ENCODE measurements around the gene CCDC107.

Gene CCDC107

GRCh38 chr9:35660966-35661415, 2.9 kb downstream of the CCDC107 start:
- no peak for DNase-seq (ENCODE audit: low read depth)

DNA sequence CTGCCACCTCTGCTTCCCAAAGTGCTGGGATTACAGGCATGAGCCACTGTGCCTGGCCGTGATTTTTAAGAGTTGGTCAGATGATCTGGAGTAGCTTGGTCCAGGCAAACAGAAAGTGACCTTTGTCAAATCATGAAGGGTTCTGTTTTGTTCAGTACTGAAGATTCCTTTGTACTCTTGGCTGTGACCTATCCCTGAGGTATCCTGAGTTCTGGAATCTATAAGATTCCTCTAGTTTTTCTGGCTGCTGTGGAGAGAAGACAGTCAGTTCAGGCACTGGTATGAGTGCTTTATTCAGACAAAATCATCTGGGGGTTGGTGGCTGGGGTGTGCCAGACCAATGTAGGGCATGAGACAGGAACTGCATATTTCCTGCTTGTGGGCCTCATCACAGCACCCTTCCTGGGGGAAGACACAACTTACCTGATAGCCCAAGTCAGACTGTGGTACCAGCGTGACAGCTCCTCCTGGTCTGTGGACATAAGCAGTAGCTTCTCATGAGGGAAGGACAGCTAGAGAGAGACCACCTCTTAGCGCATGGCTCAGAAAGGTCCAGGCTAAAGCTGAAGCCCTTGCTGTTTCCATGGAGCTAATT, 3.8 kb downstream of the CCDC107 start:
- DNase-seq (ENCODE audit: low read depth) = no peak

DNA sequence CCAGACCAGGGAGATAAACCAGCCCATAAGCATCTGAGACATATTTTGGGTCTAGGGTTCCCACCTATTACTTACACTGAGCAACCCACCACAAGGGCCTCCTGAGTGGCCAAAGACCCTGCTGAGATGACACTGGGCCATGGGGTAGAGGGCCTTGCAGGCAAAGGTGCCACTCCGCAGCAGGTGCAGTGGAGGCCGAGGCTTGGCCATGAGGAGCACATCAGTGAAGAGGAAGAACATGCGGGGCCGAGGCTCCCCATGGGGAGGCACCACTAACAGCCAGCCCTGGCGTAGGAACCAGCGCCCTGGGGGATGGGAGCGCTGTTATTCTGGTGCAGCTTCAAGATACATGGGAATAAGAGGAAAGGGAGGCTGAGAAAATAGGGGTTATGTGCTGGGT, 4.3 kb downstream of the CCDC107 start:
- no peak for DNase-seq (ENCODE audit: low read depth)

- no peak for DNase-seq (ENCODE audit: low read depth)
Observed at GRCh38 chr9:35664531-35665470, 6.7 kb downstream of the CCDC107 start, which contains the start of gene ARHGEF39. Gene ARHGEF39 (minus strand): TSS chr9:35665195. CDS start chr9:35665169, 26 bp downstream.

- DNase-seq (ENCODE audit: low read depth) = no peak
Observed at GRCh38 chr9:35665471-35665818, 7.4 kb downstream of the CCDC107 start.

DNA sequence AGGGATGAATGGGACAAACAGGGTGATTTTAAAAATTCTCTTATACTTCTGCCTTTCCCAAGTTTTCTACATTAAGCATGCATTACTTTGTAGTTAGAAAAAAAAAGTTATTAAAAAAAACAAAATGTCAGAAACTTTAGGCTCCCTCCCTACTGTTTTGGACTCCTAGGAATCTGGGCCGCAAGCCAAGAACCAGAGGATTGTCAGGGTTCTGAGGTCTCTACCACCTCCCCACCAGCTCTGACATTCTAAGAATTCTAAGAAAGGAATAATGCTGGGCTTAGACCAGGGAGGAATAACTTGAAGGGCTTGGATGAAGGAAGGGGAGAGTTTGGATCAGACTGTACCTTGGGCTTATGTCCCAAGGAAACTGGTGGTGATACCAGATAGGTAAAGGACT, 8.0 kb downstream of the CCDC107 start:
- no peak for DNase-seq (ENCODE audit: low read depth)

DNA sequence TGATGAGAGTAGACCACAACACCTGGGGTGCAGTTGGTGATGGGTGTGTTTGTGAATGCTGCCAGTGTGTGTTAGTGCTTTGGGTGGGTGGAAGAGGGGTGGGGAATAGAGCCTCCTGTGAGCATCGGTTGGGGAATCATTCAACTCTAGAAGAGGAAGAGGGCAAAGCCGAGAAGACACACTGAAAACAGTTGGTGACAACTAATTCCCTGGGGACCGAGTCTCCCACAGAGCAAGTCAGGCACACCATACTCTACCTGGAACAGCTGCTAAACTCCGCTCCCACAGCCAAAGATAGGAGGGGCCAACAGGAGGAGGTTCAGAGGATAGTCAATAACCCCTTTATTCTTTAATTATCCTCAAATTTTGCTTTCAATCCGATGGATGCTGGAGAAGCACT, 8.5 kb downstream of the CCDC107 start:
- DNase-seq (ENCODE audit: low read depth) = no peak

DNA sequence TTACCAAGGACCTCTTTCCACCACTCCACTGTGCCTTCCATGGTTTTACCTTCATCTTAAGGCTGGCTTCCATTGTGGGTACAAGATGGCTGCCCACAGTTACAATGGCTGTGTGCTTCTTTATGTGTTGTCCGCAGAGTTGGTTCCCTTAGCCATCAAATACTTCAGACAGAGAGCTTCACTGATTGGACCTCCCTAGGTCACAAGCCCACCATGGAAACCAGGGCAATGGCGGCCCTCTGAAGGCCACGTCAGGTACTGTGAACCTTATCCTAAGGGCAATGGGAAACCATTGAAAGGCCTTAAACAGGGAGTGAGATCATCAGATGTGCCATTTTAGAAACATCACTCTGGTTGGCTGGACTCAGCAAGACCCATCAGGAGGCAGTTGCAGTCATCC, 9.8 kb downstream of the CCDC107 start:
- DNase-seq (ENCODE audit: low read depth) = no peak

DNA sequence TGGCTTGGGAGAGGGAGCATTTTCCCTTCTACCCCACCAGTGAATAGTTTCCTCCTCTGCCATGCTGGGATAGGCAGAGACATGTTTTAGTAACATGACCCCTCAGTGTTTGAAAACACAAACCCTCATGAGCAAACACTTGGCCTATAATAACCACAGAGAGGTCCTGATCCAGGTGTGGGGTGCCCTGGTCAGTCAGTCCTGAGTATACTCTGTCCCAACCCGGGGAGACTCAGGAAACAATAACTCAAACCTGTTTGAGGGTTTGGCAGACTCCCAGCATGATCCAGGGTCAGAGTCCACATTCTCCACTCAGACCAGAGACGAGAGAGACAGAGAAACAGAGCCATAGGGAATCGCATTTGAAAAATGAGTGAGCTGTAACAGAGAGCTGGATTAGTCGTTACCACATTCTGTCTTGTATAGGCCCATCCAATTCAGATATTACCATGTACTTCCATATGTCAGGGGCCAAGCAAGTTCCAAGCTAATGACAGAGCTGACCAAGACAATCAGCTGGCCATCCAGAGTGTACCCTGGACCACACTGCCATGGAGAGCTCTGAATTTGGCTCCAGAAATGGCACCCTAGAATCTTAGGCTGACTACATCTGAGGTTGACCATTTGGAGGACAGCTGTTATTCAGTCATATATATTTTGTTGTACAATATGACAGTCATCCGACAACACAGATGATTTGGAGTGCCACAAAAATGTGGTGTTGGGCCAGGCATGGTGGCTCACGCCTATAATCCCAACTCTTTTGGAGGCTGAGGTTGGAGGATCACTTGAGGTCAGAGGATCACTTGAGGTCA, 11.4 kb downstream of the CCDC107 start:
- no peak for DNase-seq (ENCODE audit: low read depth)

GRCh38 chr9:35673132-35674024, 15.3 kb downstream of the CCDC107 start, which contains the start of gene CA9:
Gene CA9 (plus strand): TSS chr9:35673928. CDS start chr9:35673960, 32 bp downstream.
- DNase-seq (ENCODE audit: low read depth) = no peak

- no peak for DNase-seq (ENCODE audit: low read depth)
Observed at GRCh38 chr9:35674025-35674361, 15.9 kb downstream of the CCDC107 start.

GRCh38 chr9:35675204-35675603, 17.1 kb downstream of the CCDC107 start:
- no peak for DNase-seq (ENCODE audit: low read depth)

GRCh38 chr9:35675732-35676392, 17.8 kb downstream of the CCDC107 start:
- DNase-seq (ENCODE audit: low read depth) = no peak

DNA sequence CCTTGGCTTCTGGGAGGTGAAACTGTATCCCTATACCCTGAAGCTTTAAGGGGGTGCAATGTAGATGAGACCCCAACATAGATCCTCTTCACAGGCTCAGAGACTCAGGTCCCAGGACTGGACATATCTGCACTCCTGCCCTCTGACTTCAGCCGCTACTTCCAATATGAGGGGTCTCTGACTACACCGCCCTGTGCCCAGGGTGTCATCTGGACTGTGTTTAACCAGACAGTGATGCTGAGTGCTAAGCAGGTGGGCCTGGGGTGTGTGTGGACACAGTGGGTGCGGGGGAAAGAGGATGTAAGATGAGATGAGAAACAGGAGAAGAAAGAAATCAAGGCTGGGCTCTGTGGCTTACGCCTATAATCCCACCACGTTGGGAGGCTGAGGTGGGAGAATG, 21.0 kb downstream of the CCDC107 start:
- no peak for DNase-seq (ENCODE audit: low read depth)

DNA sequence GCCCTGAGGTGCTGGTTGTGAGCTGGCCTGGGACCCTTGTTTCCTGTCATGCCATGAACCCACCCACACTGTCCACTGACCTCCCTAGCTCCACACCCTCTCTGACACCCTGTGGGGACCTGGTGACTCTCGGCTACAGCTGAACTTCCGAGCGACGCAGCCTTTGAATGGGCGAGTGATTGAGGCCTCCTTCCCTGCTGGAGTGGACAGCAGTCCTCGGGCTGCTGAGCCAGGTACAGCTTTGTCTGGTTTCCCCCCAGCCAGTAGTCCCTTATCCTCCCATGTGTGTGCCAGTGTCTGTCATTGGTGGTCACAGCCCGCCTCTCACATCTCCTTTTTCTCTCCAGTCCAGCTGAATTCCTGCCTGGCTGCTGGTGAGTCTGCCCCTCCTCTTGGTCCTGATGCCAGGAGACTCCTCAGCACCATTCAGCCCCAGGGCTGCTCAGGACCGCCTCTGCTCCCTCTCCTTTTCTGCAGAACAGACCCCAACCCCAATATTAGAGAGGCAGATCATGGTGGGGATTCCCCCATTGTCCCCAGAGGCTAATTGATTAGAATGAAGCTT, 21.8 kb downstream of the CCDC107 start:
- DNase-seq (ENCODE audit: low read depth) = no peak

GRCh38 chr9:35680331-35681105, 22.4 kb downstream of the CCDC107 start:
- DNase-seq (ENCODE audit: low read depth) = no peak

- no peak for DNase-seq (ENCODE audit: low read depth)
Observed at GRCh38 chr9:35681341-35682002, 23.4 kb downstream of the CCDC107 start.

DNA sequence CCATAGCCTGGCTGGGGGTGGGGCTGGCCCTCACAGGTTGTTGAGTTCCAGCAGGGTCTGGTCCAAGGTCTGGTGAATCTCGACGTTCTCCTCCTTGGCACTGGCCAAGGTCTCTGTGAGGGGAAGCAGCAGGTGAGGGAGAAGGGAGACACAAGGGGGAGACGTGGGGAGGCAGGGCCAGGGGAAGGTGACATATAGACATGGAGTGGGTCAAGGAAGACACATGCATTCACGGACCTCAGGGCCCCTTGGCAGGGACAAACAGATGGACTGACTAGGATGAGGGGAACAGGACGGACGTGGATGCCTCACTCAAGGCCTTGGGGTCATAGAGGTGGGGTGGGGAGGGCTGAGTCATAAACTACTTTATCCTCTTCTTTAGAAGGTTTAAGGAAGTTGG, 24.0 kb downstream of the CCDC107 start:
- DNase-seq (ENCODE audit: low read depth) = no peak
